Stimulated activated CD4-positive, alpha-beta T cell treated with anti-CD3 and anti-CD28 coated beads, Interleukin-12 subunit alpha, Interleukin-12 subunit beta, amount 100 ng/mL, for 4 hours (primary cell): ENCODE measurements around the gene THSD1.
"Not testable (repeated sequence)": the region's sequence is repeated elsewhere in the genome, so short reads cannot be mapped to it uniquely, and the experiment has no call there.

Experiments used
- DNase-seq: peaks from one replicate; pipeline ENCODE4 v3.0.0-alpha.2; 2020

Gene THSD1

GRCh38 chr13:52348983-52349780 lies 56.8 kb downstream of the THSD1 start:
- no peak for DNase-seq

GRCh38 chr13:52348071-52348470 lies 57.9 kb downstream of the THSD1 start:
- no peak for DNase-seq

- no peak for DNase-seq
Observed at GRCh38 chr13:52345631-52346251, 60.2 kb downstream of the THSD1 start.

GRCh38 chr13:52345048-52345447 lies 60.9 kb downstream of the THSD1 start:
- no peak for DNase-seq

GRCh38 chr13:52344108-52344507 lies 61.9 kb downstream of the THSD1 start:
- no peak for DNase-seq

- DNase-seq, result not testable (repeated sequence)
Observed at GRCh38 chr13:52342203-52342602, 63.8 kb downstream of the THSD1 start.

GRCh38 chr13:52337828-52338455 lies 68.0 kb downstream of the THSD1 start:
- not testable (repeated sequence) for DNase-seq

- not testable (repeated sequence) for DNase-seq
Observed at GRCh38 chr13:52334107-52334506, 71.9 kb downstream of the THSD1 start.

- not testable (repeated sequence) for DNase-seq
Observed at GRCh38 chr13:52331844-52332243, 74.1 kb downstream of the THSD1 start.
